ENCODE results near the gene OR1L8.
"Not testable (repeated sequence)": the region's sequence is repeated elsewhere in the genome, so short reads cannot be mapped to it uniquely, and the experiment has no call there.

Gene OR1L8

GRCh38 chr9:122538757-122539156 lies 44.4 kb downstream of the OR1L8 start:
- no peak for DNase-seq (ENCODE audit: extremely low read depth, low read depth)
- no peak for TF ChIP-seq CTCF (IDR thresholded peaks at IDR 0.05; ENCODE audit: low read depth, low read length)

GRCh38 chr9:122537066-122537465 lies 46.1 kb downstream of the OR1L8 start:
- DNase-seq (ENCODE audit: extremely low read depth, low read depth) = not testable (repeated sequence)

GRCh38 chr9:122536134-122536533 lies 47.0 kb downstream of the OR1L8 start:
- DNase-seq (ENCODE audit: extremely low read depth, low read depth) = no peak
- no peak for TF ChIP-seq CTCF (IDR thresholded peaks at IDR 0.05; ENCODE audit: low read depth, low read length)

- not testable (repeated sequence) for DNase-seq (ENCODE audit: extremely low read depth, low read depth)
Observed at GRCh38 chr9:122531157-122531556, 52.0 kb downstream of the OR1L8 start.

- no peak for TF ChIP-seq CTCF (IDR thresholded peaks at IDR 0.05; ENCODE audit: low read depth, low read length)
- no peak for DNase-seq (ENCODE audit: extremely low read depth, low read depth)
Observed at GRCh38 chr9:122527193-122527592, 56.0 kb downstream of the OR1L8 start, which contains the start of gene OR1N1. TSS of gene OR1N1 (minus strand) at chr9:122527293. CDS start at chr9:122527293, 0 bp downstream.

- TF ChIP-seq CTCF (IDR thresholded peaks at IDR 0.05; ENCODE audit: low read depth, low read length) = no peak
- no peak for DNase-seq (ENCODE audit: extremely low read depth, low read depth)
Observed at GRCh38 chr9:122526602-122527001, 56.6 kb downstream of the OR1L8 start.

- TF ChIP-seq CTCF (IDR thresholded peaks at IDR 0.05; ENCODE audit: low read depth, low read length) = no peak
- no peak for DNase-seq (ENCODE audit: extremely low read depth, low read depth)
Observed at GRCh38 chr9:122519376-122519775, 63.8 kb downstream of the OR1L8 start.

GRCh38 chr9:122518841-122519240 lies 64.3 kb downstream of the OR1L8 start, which contains the start of gene OR1J4:
TSS of gene OR1J4 (plus strand) at chr9:122519141. CDS start at chr9:122519141, 0 bp downstream.
- no peak for DNase-seq (ENCODE audit: extremely low read depth, low read depth)
- TF ChIP-seq CTCF (IDR thresholded peaks at IDR 0.05; ENCODE audit: low read depth, low read length) = no peak
